Activated naive CD8-positive, alpha-beta T cell (primary cell): ENCODE data around the gene TTLL12.

ENCODE experiments used
- H3K27ac Mint-ChIP-seq: one replicate; pipeline ENCODE4 v1.8.0; 2021; ENCODE audit warnings: mixed read lengths
- H3K27me3 Mint-ChIP-seq: one replicate; pipeline ENCODE4 v1.8.0; 2021; ENCODE audit warnings: mixed read lengths
- H3K36me3 Mint-ChIP-seq: one replicate; pipeline ENCODE4 v1.8.0; 2021; ENCODE audit warnings: mixed read lengths
- H3K4me1 Mint-ChIP-seq: one replicate; pipeline ENCODE4 v1.8.0; 2021; ENCODE audit warnings: low read depth, mixed read lengths
- H3K4me3 Mint-ChIP-seq: one replicate; pipeline ENCODE4 v1.8.0; 2021; ENCODE audit warnings: mild to moderate bottlenecking, mixed read lengths
- H3K9me3 Mint-ChIP-seq: one replicate; pipeline ENCODE4 v1.8.0; 2021; ENCODE audit warnings: low read depth, mixed read lengths

The TTLL12 gene

GRCh38 chr22:43222987-43223386 lies 36.1 kb upstream of the TTLL12 start:
- Mint-ChIP-seq H3K27me3 (no peaks in the 10 kb centered on the region), H3K9me3 (no peaks in the 10 kb centered on the region), H3K36me3 (no peaks in the 10 kb centered on the region), H3K4me3 (no peak overlapping the region), H3K27ac (no peak overlapping the region), H3K4me1 (peaks cover 2% of the 10 kb centered on the region)

DNA sequence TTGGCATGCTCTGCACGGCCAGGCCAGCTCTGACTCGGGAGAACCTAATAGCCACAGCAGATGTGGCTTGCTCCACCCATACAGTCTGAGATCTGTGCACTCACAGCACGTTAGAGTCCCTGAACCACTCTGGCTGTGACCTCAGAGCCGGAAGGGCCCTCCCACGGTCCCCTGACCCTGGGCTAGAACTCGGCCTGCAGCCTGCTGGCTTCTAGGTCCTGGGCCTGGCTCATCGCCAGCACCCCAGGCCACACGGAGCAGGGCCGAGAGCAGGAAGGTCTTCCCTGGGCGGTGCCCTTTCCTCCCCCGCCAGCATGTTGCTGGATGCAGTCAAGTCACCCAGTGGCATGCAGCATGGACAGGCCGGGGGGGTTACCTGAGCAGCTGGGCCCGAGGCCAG lies 35.3 kb upstream of the TTLL12 start:
- Mint-ChIP-seq H3K4me1 (peaks cover 2% of the 10 kb centered on the region), H3K36me3 (no peaks in the 10 kb centered on the region), H3K9me3 (no peaks in the 10 kb centered on the region), H3K27me3 (no peaks in the 10 kb centered on the region), H3K27ac (no peak overlapping the region), H3K4me3 (no peak overlapping the region)

GRCh38 chr22:43220625-43221380 lies 33.9 kb upstream of the TTLL12 start:
- no peak overlapping the region for H3K27ac Mint-ChIP-seq
- no peaks in the 10 kb centered on the region for H3K36me3 Mint-ChIP-seq
- no peaks in the 10 kb centered on the region for H3K27me3 Mint-ChIP-seq
- H3K4me1 Mint-ChIP-seq, result no peaks in the 10 kb centered on the region
- H3K9me3 Mint-ChIP-seq, result no peaks in the 10 kb centered on the region
- H3K4me3 Mint-ChIP-seq, result no peak overlapping the region

DNA sequence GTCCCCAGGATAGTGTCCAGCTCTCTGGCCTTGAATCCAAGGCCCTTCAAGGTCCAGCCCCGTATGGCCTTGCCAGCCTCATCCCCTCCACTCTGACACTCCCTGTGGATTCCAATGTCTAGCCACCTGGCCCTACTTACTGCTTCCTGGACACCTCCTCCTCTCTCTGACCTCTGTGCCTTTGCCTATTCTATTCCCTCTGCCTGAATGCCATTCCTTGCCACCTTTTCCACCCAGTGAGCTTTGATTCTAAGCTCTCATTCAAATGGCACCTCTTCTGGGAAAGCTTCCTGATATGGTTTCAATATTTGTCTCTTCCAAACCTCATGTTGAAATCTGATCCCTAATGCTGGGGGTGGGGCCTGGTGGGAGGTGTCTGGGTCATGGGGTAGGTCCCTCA lies 31.9 kb upstream of the TTLL12 start:
- Mint-ChIP-seq H3K9me3 (no peaks in the 10 kb centered on the region), H3K27me3 (no peaks in the 10 kb centered on the region), H3K36me3 (no peaks in the 10 kb centered on the region), H3K27ac (no peak overlapping the region), H3K4me3 (no peak overlapping the region), H3K4me1 (no peaks in the 10 kb centered on the region)

GRCh38 chr22:43217285-43218030 lies 30.5 kb upstream of the TTLL12 start:
- no peak overlapping the region for H3K4me3 Mint-ChIP-seq
- no peaks in the 10 kb centered on the region for H3K4me1 Mint-ChIP-seq
- no peaks in the 10 kb centered on the region for H3K36me3 Mint-ChIP-seq
- no peaks in the 10 kb centered on the region for H3K27me3 Mint-ChIP-seq
- no peaks in the 10 kb centered on the region for H3K9me3 Mint-ChIP-seq
- no peak overlapping the region for H3K27ac Mint-ChIP-seq

GRCh38 chr22:43216738-43217137 lies 29.8 kb upstream of the TTLL12 start:
- Mint-ChIP-seq H3K9me3 (no peaks in the 10 kb centered on the region), H3K36me3 (no peaks in the 10 kb centered on the region), H3K4me3 (no peak overlapping the region), H3K27me3 (no peaks in the 10 kb centered on the region), H3K4me1 (no peaks in the 10 kb centered on the region), H3K27ac (no peak overlapping the region)

- no peaks in the 10 kb centered on the region for H3K4me1 Mint-ChIP-seq
Observed at GRCh38 chr22:43213962-43214361, 27.0 kb upstream of the TTLL12 start.

DNA sequence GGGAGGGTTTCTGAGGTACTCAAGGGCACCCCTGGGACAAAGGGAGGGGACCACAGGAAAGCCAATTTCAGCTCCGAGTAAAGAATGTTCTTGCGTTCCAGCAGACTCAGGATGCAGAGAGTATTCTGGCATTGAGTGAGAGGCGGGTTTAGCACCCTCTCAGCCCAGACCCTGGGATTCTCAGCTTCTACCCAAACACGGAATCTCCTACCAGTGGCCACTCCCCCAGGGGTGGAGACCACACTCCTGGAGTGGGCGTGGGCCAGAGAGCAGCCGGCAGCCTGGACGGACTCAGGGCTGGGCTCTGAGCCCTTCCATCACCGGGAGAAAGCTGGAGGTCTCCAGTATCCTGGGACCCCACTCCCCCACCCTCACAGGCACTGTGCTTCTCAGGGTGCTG lies 26.1 kb upstream of the TTLL12 start:
- Mint-ChIP-seq H3K36me3 (no peaks in the 10 kb centered on the region), H3K9me3 (no peaks in the 10 kb centered on the region), H3K4me3 (no peak overlapping the region), H3K27ac (no peak overlapping the region), H3K27me3 (no peaks in the 10 kb centered on the region), H3K4me1 (no peaks in the 10 kb centered on the region)

More at GRCh38 chr22:43213962-43214361, 27.0 kb upstream of the TTLL12 start:
- H3K9me3 Mint-ChIP-seq, result no peaks in the 10 kb centered on the region
- H3K36me3 Mint-ChIP-seq, result no peaks in the 10 kb centered on the region
- no peak overlapping the region for H3K27ac Mint-ChIP-seq
- H3K4me3 Mint-ChIP-seq, result no peak overlapping the region
- H3K27me3 Mint-ChIP-seq, result no peaks in the 10 kb centered on the region

DNA sequence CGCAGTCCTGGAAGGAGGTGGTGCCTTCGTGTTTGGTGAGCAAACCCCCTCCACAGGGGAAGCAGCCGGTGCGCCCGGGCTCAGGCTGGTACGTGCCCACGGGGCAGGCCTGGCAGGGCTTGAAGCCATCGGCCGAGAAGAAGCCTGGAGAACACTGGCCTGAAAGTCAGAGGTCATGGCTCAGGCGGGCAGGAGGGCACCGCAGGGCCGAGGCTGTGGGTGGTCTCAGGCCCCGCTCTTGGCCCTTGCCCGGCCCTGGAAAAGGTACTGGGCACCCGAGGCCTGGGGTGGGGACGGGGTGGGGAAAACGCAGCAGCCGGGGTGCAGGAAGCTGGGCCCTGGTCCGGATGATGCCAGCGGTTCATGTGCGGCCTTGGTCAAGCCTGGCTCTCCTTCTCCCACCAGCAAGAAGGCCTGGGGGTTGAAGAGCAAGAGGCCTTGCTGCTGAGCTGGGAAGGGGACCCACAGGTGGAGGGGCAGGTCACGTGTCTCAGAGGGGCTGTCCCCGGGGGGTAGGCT lies 25.6 kb upstream of the TTLL12 start:
- Mint-ChIP-seq H3K4me1 (no peaks in the 10 kb centered on the region), H3K9me3 (no peaks in the 10 kb centered on the region), H3K27ac (no peak overlapping the region), H3K27me3 (no peaks in the 10 kb centered on the region), H3K4me3 (no peak overlapping the region), H3K36me3 (no peaks in the 10 kb centered on the region)

- Mint-ChIP-seq H3K27ac (no peak overlapping the region), H3K4me1 (no peaks in the 10 kb centered on the region), H3K27me3 (no peaks in the 10 kb centered on the region), H3K4me3 (no peak overlapping the region), H3K9me3 (no peaks in the 10 kb centered on the region), H3K36me3 (no peaks in the 10 kb centered on the region)
Observed at GRCh38 chr22:43211941-43212433, 25.1 kb upstream of the TTLL12 start.

- H3K4me3 Mint-ChIP-seq, result no peak overlapping the region
- peaks cover 7% of the 10 kb centered on the region for H3K4me1 Mint-ChIP-seq
- H3K9me3 Mint-ChIP-seq, result no peaks in the 10 kb centered on the region
- H3K36me3 Mint-ChIP-seq, result no peaks in the 10 kb centered on the region
- no peaks in the 10 kb centered on the region for H3K27me3 Mint-ChIP-seq
- H3K27ac Mint-ChIP-seq, result no peak overlapping the region
Observed at GRCh38 chr22:43210631-43211515, 23.9 kb upstream of the TTLL12 start.

GRCh38 chr22:43209971-43210370 lies 23.0 kb upstream of the TTLL12 start:
- H3K9me3 Mint-ChIP-seq, result no peaks in the 10 kb centered on the region
- peaks cover 7% of the 10 kb centered on the region for H3K4me1 Mint-ChIP-seq
- H3K4me3 Mint-ChIP-seq, result no peak overlapping the region
- no peak overlapping the region for H3K27ac Mint-ChIP-seq
- no peaks in the 10 kb centered on the region for H3K27me3 Mint-ChIP-seq
- no peaks in the 10 kb centered on the region for H3K36me3 Mint-ChIP-seq

GRCh38 chr22:43209523-43209890 lies 22.6 kb upstream of the TTLL12 start:
- no peak overlapping the region for H3K27ac Mint-ChIP-seq
- no peak overlapping the region for H3K4me3 Mint-ChIP-seq
- H3K36me3 Mint-ChIP-seq, result no peaks in the 10 kb centered on the region
- H3K4me1 Mint-ChIP-seq, result peaks cover 7% of the 10 kb centered on the region
- no peaks in the 10 kb centered on the region for H3K9me3 Mint-ChIP-seq
- no peaks in the 10 kb centered on the region for H3K27me3 Mint-ChIP-seq

- Mint-ChIP-seq H3K36me3 (no peaks in the 10 kb centered on the region), H3K27ac (no peak overlapping the region), H3K4me1 (peaks cover 7% of the 10 kb centered on the region), H3K27me3 (no peaks in the 10 kb centered on the region), H3K4me3 (no peak overlapping the region), H3K9me3 (no peaks in the 10 kb centered on the region)
Observed at GRCh38 chr22:43208703-43209522, 22.0 kb upstream of the TTLL12 start.
